SW 1271 (cell line): Measurements from ENCODE around the gene NRXN3.

Experiments
- DNase-seq, 2 experiments: peaks; one replicate each; lab custom pipeline; 2025; lab: John Stamatoyannopoulos, UW

NRXN3 gene

GRCh38 chr14:78319887-78320635 is 149.9 kb downstream of the NRXN3 start:
- DNase-seq = no peak

DNA sequence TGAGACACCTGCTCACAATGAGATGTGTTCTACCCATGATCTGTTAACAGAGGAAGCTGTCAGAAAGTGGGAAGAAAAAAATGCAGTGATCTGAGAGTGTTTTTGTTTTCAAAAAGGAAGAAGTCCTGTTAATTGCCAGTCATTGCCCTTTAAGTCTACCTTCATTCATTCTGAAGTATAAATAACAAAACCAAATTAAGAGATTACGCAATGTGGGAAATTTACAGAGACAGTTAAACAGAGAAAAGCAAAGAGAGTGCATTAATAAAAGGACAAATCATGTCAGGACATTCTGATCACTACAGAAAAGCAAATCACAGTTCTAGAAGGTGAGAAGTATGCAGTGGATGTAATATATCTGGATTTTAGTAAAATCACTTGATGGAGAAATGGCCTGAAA is 154.2 kb downstream of the NRXN3 start:
- DNase-seq = no peak

DNA sequence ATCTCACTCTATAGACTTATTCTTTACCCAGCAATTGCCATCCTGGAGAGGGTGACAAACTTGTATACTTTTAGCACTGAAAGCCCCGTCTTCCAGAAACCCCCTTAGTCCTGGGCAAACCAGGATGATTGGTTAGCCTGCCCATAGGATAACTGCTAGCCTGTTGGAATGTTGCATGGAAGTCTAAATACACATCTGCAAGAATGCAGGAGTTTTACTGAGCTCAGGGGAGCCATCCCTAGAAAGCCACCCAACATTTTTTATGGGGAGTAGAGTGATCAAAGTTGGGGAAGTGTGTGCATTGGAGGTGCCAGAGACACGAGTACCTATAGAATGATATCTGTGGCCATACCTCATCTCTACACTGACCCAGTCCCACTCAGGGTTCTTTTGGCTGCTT is 155.7 kb downstream of the NRXN3 start:
- no peak for DNase-seq

DNA sequence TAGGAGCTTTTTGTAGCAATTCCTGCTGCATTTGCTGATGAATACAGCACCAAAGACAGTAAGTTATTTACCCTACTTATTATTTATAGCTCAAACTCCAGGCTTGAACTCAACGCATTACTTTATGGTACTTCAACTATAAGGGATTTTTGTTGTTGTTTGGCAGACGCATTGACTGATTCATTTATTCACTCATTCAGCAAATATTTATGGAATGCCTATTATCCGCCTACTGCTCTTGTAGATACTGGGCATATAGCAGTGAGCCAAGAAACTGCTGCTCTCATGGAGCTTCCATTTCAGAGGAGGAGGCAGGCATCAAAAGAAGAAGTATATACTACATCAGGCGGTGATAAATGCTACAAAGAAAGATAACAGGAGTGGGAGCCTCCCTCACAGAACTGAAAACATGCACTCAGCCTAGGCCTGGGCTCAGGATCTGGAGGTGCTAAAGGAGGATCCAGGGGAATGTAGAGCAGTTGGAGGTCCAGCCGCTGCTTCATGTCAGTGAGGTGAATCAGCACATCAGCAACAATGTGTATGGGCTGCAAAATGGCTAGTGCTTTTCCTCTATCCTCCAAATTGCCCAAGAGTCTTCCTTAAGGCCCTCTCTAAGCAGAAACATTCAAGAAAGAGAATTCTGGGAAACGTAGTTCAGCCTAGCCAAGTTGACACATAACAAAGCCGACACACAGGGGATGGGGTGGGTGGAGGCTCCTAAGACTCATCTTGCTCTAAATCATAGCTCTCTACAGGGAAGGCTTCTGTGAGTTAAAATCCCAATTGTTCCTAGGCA is 157.5 kb downstream of the NRXN3 start:
- no peak for DNase-seq

- DNase-seq = no peak
Measured at GRCh38 chr14:78329371-78329770, 159.2 kb downstream of the NRXN3 start.

DNA sequence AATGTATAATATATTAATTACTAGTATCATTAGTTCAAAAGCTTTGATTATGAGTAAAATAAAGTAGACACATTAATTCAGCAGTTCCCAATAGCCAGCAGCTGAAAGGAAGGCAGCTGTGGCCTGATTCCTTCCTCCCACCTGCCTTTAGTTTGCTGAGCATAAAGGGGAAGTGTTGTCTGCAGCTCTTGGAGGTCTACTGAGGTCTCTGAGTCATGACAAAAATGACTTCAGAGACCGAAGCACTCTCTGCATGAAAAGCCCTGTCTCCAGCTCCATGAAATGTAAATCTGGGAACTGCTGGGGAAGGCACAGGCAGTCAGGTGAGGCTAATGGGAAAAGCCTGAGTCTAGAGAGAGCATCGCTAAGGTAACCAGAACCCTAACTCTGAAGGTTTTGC is 165.4 kb downstream of the NRXN3 start:
- DNase-seq = no peak

- no peak for DNase-seq
Measured at GRCh38 chr14:78340250-78340649, 170.1 kb downstream of the NRXN3 start.

GRCh38 chr14:78341827-78342389 is 171.7 kb downstream of the NRXN3 start:
- DNase-seq = no peak

DNA sequence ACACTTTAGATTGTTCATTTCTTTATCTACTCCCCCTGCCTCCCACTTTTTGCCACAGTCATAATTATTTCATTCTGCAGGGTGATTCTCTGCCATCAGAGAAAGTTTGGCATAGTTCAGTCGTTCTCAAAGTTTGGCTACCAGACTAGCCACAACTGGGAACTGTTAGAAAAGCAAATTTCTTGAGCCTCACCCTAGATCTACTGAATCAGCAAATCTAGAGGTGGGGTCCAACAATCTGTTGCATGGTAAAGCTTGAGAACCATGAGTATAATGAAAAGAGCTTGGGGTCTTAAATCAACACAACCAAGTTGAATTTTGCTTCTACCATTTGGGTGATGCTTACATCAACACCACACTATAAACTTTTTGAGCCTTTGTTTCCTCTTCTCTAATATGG is 172.7 kb downstream of the NRXN3 start:
- DNase-seq = no peak

DNA sequence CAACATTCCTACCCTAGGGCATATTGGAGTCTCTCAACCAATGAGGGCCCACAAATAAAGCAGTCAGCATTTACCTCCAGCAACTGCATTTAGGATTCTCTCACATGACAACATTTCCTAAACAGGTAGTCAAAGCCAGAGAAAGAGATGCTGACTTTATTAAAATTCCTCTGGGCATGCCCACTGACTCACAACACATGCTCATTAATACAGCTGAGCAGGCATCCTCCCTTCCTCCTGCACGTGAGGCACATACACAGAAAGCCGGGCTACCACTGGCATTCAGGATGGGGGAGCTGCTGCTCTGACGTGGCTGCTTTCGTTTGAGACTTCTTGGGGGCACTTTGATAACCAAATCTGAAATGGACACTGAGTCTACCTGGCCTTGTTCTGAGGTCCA is 174.1 kb downstream of the NRXN3 start:
- DNase-seq = no peak

GRCh38 chr14:78345131-78345744 is 175.1 kb downstream of the NRXN3 start:
- no peak for DNase-seq

DNA sequence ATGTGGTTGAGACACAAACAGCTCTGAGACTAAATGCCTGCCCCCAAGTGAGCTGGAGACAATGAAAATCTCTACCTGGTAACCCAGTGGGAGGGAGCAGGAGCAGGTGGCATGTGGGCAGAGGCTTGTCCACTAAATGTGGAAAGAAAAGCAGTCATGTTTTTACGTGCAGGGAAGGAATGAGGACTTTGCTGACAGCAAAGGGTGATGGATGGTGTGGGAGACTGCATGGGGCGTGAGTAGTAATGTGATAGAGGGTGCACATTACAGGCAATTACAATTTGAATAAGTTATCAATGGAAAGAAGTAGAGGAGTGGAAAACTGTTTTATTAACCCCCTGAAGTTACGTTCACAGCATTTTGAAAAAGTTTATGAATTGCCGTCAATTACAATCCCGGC is 176.6 kb downstream of the NRXN3 start:
- no peak for DNase-seq

DNA sequence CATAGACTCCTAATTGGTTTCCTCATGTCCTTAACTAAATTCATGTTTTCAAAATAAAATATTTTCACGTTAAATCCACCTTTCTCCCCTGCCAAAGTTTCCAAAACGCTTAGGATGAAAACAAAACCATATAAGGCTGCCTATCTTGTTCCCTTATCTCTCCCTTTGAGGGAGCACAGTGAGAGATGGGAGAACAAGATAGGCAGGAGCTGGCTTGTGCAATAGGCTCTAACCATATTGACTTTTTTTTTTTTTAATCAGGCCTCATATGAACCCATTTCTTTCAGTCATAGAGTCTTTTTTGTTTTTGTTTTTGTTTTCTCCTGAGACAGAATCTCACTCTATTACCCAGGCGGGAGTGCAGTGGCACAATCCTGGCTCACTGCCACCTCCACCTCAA is 184.9 kb downstream of the NRXN3 start:
- no peak for DNase-seq

GRCh38 chr14:78356391-78356790 is 186.2 kb downstream of the NRXN3 start:
- no peak for DNase-seq

- DNase-seq = no peak
Measured at GRCh38 chr14:78358591-78358990, 188.4 kb downstream of the NRXN3 start.

DNA sequence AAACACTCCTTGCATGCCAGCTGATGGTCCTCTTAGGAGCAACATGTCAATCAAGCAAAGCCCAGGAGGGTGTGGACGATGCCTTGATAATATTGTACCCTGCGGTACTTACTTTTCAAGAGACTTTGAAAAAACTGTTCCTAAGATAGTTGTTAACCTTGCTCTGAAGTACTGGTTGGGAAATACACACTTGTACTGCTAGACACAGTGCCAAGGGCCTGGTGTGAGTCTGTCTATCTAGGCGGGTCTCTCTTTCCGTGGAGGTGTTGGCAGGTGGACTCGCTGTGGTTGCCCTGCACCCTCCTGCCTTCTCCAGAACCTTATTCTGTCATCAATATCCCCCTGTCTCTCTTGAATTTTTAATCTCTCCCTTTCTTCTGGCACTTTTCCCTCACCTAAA is 189.4 kb downstream of the NRXN3 start:
- DNase-seq = no peak

- DNase-seq = no peak
Measured at GRCh38 chr14:78363008-78363407, 192.8 kb downstream of the NRXN3 start.

DNA sequence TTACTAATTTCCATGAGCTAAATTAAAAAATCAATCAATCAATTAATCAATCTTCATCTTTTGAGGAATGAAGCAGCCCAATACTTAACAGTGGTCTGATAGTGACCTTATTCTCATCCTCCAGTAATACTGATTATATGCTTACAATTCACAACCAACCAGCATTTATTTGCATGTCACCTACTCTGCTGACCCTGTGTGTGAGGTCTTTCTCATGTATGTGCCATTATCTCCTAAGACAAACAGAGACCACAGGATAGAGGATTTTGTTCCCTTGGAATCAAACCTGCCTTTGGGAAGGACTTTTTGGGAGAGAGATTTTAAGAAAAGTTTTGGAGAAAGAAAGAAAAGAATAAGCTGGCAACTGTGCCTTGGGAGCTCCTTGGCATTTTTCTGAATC is 197.2 kb downstream of the NRXN3 start:
- DNase-seq = no peak

DNA sequence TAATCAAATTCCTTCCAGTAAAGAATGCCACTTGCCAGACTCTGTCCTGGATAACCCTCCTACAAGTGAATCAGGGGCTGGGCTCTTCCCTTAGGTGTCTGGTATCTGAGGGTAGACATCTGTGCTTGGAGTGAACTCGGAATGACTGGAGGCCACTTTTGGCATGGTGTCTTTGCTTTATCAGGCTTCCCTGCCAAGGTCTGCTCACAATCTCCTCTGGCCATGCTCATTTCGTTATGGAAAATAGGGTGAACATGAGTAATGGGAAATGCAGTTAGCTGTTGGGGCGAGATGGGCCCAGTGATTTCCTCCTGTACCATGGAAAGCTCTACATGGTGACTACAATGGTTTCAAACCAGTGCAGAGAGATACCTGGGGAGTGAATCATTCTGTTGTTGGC is 212.9 kb downstream of the NRXN3 start:
- no peak for DNase-seq

DNA sequence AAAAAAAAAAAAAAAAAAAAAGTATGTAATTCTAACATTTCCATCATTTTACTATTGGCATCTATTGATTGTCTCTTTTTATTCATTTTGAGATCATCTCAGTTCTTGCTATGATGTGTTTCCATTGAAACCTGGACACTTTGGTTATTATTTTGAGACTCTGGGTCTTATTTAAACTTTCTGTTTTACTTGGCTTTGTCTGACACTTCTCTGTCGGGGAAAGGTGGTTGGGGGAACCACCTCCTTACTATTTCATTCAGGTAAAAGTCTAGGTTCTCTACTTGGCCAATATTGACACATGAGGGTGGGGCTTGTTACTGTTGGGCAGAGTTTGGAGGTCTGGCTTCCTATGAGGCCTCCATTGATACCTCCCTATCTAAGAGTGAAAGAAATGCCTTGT is 228.0 kb downstream of the NRXN3 start:
- DNase-seq = no peak

- no peak for DNase-seq
Measured at GRCh38 chr14:78399316-78399889, 229.2 kb downstream of the NRXN3 start.

DNA sequence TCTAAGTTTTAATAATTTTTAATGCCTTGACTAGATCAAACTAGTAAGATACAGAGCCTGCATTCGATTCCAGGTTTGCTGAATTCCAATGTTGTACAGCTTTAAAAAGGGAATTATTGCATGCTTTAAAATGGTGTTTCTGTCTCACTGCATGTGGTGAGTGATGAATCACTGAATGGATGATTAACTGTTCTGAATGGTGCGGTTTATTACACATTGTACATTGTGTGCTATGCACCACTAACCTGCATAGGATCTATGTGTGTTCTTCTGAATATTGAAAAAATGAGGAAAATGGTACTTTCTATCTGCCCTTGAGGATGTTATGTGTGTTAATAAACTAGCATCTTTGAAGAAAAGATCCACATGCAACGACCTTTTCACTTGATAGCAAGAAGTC is 231.7 kb downstream of the NRXN3 start:
- no peak for DNase-seq
